BLaER1 treated with 17β-estradiol and CSF1 and Interleukin-3, amounts not matched to agents 10 nM and 100 nM (cell line): Measurements from ENCODE around the gene TTC28.
"Not testable (repeated sequence)": the region's sequence is repeated elsewhere in the genome, so short reads cannot be mapped to it uniquely, and the experiment has no call there.

Experiments
- H3K27ac ChIP-seq, 11 experiments: shearing (Covaris generic); formaldehyde crosslinking; 2 replicates each; pipeline ENCODE4 v1.8.1; 2022
- H3K27me3 ChIP-seq, 11 experiments: shearing (Covaris generic); formaldehyde crosslinking; 2 replicates each; pipeline ENCODE4 v1.8.1; 2022
- H3K36me3 ChIP-seq, 11 experiments: shearing (Covaris generic); formaldehyde crosslinking; 2 replicates each; pipeline ENCODE4 v1.8.1; 2022
- H3K4me1 ChIP-seq, 10 experiments: shearing (Covaris generic); formaldehyde crosslinking; 2 replicates each; pipeline ENCODE4 v1.8.1; 2022
- H3K4me2 ChIP-seq, 11 experiments: shearing (Covaris generic); formaldehyde crosslinking; 2 replicates each; pipeline ENCODE4 v1.8.1; 2022
- H3K4me3 ChIP-seq, 10 experiments: shearing (Covaris generic); formaldehyde crosslinking; 2 replicates each; pipeline ENCODE4 v1.8.1; 2022
- H3K9ac ChIP-seq, 11 experiments: shearing (Covaris generic); formaldehyde crosslinking; 2 replicates each; pipeline ENCODE4 v1.8.1; 2022
- H3K9me3 ChIP-seq, 11 experiments: shearing (Covaris generic); formaldehyde crosslinking; replicated peaks in 1 of 11; 2 replicates each; pipeline ENCODE4 v1.8.1; 2022
- H4K20me1 ChIP-seq, 11 experiments: shearing (Covaris generic); formaldehyde crosslinking; 2 replicates each; pipeline ENCODE4 v1.8.1; 2022
- Cebpa-rat ChIP-seq, 11 experiments: shearing (Covaris generic); IDR thresholded peaks; 2 replicates each; pipeline ENCODE4 v1.8.1; 2022

The TTC28 gene

DNA sequence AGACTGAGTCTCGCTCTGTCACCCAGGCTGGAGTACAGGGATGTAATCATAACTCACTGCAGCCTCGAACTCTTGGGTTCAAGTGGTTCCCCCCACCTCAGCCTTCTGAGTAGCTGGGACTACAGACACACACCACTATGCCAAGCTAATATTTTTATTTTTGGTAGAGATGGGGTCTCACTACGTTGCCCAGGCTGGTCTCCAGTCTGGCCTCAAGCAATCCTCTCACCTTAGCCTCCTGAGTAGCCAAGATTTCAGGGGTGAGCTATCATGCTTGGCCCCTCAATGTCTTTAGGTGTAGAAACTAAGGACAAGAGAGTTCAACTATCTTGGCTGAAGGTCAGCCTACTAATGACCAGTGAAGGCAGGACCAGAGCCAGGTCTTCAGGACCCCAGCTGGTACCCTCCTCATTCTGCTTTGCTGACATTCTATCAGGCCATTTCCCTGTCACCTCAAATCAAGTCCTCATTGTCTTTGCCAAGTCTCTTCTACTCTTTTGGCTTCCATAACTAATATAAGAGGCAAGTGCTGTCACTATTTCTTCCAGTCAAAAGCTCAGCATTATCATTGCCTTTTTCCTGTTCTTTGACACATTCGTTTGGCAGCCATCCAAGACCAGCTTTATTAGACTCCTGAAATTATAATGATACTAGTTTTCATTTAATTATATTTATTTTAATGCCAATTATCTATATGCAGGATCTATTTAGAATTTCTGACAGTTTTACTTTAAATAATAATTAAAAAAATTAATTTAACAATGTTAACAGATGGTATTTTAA is 496.4 kb downstream of the TTC28 start:
- H3K9me3 ChIP-seq: no peaks in the 10 kb centered on the region
- no peak overlapping the region for H3K9ac ChIP-seq
- H3K4me3 ChIP-seq: no peak overlapping the region
- no peaks in the 10 kb centered on the region for H3K36me3 ChIP-seq
- H4K20me1 ChIP-seq: no peaks in the 10 kb centered on the region
- H3K4me1 ChIP-seq: no peaks in the 10 kb centered on the region
- H3K27ac ChIP-seq: no peak overlapping the region
- TF ChIP-seq Cebpa-rat (IDR thresholded peaks at IDR 0.05): no peak
- no peak overlapping the region for H3K4me2 ChIP-seq
- no peaks in the 10 kb centered on the region for H3K27me3 ChIP-seq

DNA sequence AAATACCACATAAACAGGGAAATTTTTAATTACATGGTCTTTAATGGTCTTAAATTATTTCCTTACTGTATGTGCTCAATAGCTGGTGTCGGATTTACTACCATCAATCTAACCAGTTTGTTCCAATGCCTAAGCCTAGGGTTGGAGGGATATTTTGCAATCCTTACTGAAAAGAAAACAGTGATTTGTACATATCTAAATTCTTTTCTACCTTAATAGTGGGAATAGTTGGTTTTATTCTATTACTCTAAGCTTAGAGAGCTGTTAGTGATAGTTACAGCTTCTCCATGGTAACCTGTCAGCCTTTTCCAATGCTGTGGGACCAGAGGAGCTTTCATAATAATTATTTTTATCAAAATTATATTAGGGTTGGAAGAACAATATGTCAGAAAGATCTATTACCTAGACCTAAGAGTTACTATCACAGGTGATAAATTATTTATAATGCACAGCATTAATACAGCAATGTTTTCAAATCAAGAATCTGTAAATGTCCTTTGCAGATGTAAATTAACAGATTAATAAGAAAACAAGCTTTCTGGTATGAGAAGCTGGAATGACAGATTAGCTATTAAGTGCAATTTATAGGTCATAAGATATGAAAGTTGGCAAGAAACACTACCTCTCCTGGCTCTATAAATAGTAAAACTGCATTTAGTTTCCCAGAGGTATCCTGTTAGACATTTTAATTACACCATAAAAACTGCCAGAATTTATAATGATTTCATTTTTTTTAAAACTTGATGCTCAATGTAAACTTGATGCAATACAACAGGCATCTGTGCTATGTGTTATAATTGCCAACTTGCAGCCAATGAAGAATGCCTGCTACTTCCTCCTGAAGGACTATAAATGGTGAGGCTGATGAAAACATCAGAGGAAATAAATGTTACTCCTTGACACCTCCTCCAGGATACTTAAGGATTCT is 498.6 kb downstream of the TTC28 start:
- Histone ChIP-seq H4K20me1 (no peaks in the 10 kb centered on the region), H3K4me2 (no peak overlapping the region)

GRCh38 chr22:28179392-28179791 is 500.2 kb downstream of the TTC28 start:
- peaks cover 0 to 12% (median 9%) of the 10 kb centered on the region in 11 experiments; a peak in 8 of 22 replicates for H3K9me3 ChIP-seq
- no peaks in the 10 kb centered on the region for H3K27me3 ChIP-seq
- no peak overlapping the region for H3K9ac ChIP-seq
- no peak overlapping the region for H3K4me3 ChIP-seq
- no peak overlapping the region for H3K4me2 ChIP-seq
- H3K4me1 ChIP-seq: no peaks in the 10 kb centered on the region
- no peak overlapping the region for H3K27ac ChIP-seq
- TF ChIP-seq Cebpa-rat (IDR thresholded peaks at IDR 0.05): no peak
- no peaks in the 10 kb centered on the region for H4K20me1 ChIP-seq
- H3K36me3 ChIP-seq: no peaks in the 10 kb centered on the region

More for the DNA sequence above, 498.6 kb downstream of the TTC28 start:
- no peak overlapping the region for H3K4me3 ChIP-seq
- no peak overlapping the region for H3K9ac ChIP-seq
- no peaks in the 10 kb centered on the region for H3K4me1 ChIP-seq
- H3K36me3 ChIP-seq: no peaks in the 10 kb centered on the region
- no peak overlapping the region for H3K27ac ChIP-seq
- peaks cover 0 to 3% (median 0%) of the 10 kb centered on the region in 11 experiments; a peak in 3 of 22 replicates for H3K9me3 ChIP-seq
- no peak for TF ChIP-seq Cebpa-rat (IDR thresholded peaks at IDR 0.05)
- no peaks in the 10 kb centered on the region for H3K27me3 ChIP-seq

GRCh38 chr22:28175730-28176492 is 503.7 kb downstream of the TTC28 start:
- no peak overlapping the region for H3K9ac ChIP-seq
- H3K4me2 ChIP-seq: no peak overlapping the region
- TF ChIP-seq Cebpa-rat (IDR thresholded peaks at IDR 0.05): no peak
- no peak overlapping the region for H3K4me3 ChIP-seq
- no peaks in the 10 kb centered on the region for H3K36me3 ChIP-seq
- no peaks in the 10 kb centered on the region for H3K27me3 ChIP-seq
- no peaks in the 10 kb centered on the region for H4K20me1 ChIP-seq
- no peaks in the 10 kb centered on the region for H3K4me1 ChIP-seq
- no peak overlapping the region for H3K27ac ChIP-seq
- peaks cover 0 to 12% (median 9%) of the 10 kb centered on the region in 11 experiments; a peak in 8 of 22 replicates for H3K9me3 ChIP-seq

DNA sequence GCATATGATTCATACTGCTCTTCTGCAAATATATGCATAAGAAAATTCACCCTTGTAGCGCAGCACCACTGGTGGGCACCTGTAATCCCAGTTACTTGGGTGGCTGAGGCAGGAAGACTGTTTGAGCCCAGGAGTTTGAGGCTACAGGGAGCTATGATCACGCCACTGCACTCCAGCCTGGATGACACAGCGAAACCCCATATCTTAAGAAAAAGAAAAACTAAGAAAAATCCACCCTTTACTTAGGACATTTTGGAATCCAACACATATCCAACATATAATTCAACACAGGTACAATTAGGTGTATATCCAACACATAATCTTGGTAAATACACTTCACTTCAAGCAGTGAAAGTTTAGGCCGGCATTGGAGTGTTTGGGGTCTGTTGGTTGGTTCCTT is 505.1 kb downstream of the TTC28 start:
- no peak for TF ChIP-seq Cebpa-rat (IDR thresholded peaks at IDR 0.05)
- Histone ChIP-seq H3K27ac (no peak overlapping the region), H3K36me3 (no peaks in the 10 kb centered on the region), H3K9ac (no peak overlapping the region), H3K9me3 (peaks cover 0 to 12% (median 9%) of the 10 kb centered on the region in 11 experiments; a peak in 8 of 22 replicates), H4K20me1 (no peaks in the 10 kb centered on the region), H3K4me3 (no peak overlapping the region), H3K27me3 (no peaks in the 10 kb centered on the region), H3K4me2 (no peak overlapping the region), H3K4me1 (no peaks in the 10 kb centered on the region)

DNA sequence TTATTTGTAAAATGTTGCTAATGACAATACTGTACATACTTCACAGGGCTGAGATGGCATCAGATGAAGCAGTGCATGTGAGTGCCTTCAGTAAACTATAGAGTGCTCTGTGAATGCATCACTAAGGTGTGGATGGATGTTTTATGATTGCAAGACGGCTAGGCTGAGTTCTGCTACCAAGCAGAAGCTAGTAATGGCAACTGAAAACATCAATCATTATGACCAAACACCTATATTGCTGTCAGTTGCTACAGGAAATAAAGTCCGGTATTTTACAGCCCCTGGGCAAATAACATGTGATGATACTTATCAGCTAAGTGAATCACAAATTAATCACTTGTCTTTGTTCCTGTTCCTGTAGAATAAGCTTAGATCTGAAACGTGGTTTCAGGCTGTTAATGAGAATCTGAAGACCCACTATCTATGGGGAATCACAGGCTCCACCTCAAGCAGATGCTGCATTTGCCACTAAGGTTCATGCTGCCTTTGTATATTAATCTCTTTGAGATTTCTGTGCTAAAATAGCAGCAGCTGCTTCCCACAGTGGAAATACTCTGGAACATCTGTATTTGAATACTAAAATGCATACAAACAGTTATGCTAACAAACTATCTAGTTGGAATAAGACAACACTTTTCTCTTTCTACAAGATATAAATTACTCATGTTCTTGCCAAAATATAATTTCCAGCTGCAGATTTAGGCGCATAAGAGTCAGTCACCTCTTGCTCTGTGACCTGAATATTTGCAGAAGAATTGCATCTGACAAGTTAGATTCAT is 506.6 kb downstream of the TTC28 start:
- no peak overlapping the region for H3K4me2 ChIP-seq
- no peak overlapping the region for H3K9ac ChIP-seq
- H3K4me1 ChIP-seq: no peaks in the 10 kb centered on the region
- no peaks in the 10 kb centered on the region for H3K27me3 ChIP-seq
- no peaks in the 10 kb centered on the region for H4K20me1 ChIP-seq
- H3K27ac ChIP-seq: no peak overlapping the region
- no peak overlapping the region for H3K4me3 ChIP-seq
- H3K9me3 ChIP-seq: peaks cover 0 to 12% (median 9%) of the 10 kb centered on the region in 11 experiments; a peak in 8 of 22 replicates
- H3K36me3 ChIP-seq: no peaks in the 10 kb centered on the region
- no peak for TF ChIP-seq Cebpa-rat (IDR thresholded peaks at IDR 0.05)

DNA sequence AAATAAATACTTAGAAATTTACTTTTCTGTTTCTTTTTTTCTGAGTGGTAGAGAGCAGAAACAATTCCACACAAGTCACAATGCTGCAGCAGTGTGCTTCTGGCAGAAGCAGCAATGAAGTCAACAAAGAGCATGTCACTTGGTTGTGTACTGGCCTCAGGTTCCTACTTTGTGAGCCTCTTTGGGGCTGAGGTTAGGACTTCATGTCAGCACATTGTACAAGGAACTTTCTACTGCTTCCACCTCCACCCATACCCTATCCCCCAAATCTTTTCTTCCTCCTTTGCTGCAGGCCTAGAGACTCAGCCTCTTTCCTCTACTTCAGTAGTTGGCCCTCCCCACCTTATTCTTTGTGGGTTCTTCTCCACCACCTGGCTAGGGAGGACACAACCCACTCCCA is 507.9 kb downstream of the TTC28 start:
- no peaks in the 10 kb centered on the region for H4K20me1 ChIP-seq
- H3K4me2 ChIP-seq: no peak overlapping the region
- no peaks in the 10 kb centered on the region for H3K27me3 ChIP-seq
- no peak overlapping the region for H3K27ac ChIP-seq
- H3K4me3 ChIP-seq: no peak overlapping the region
- no peak for TF ChIP-seq Cebpa-rat (IDR thresholded peaks at IDR 0.05)
- no peaks in the 10 kb centered on the region for H3K4me1 ChIP-seq
- no peaks in the 10 kb centered on the region for H3K36me3 ChIP-seq
- H3K9ac ChIP-seq: no peak overlapping the region
- H3K9me3 ChIP-seq: peaks cover 0 to 12% (median 9%) of the 10 kb centered on the region in 11 experiments; a peak in 8 of 22 replicates

DNA sequence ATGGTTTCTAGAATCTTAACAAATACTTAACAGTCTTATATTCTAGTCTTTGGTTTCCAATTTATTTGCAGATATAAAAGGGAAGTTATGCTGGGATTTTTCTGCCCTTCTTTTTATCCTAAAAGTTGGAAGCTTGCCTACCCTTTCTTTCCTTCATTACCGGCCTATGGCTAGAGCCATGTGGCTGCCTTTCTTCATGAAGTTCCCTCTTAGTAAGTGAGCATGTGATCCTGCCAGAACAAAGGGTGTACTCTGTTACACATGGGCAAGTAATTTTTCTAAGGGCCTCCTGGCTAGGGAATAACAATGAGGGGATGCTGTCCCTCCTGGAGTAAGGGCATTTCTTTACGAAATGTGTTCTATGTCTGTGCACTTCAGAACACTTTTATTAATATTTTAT is 508.5 kb downstream of the TTC28 start:
- no peak overlapping the region for H3K27ac ChIP-seq
- no peaks in the 10 kb centered on the region for H4K20me1 ChIP-seq
- H3K4me1 ChIP-seq: no peaks in the 10 kb centered on the region
- no peak for TF ChIP-seq Cebpa-rat (IDR thresholded peaks at IDR 0.05)
- peaks cover 0 to 12% (median 9%) of the 10 kb centered on the region in 11 experiments; a peak in 8 of 22 replicates for H3K9me3 ChIP-seq
- H3K36me3 ChIP-seq: no peaks in the 10 kb centered on the region
- H3K4me3 ChIP-seq: no peak overlapping the region
- H3K9ac ChIP-seq: no peak overlapping the region
- no peak overlapping the region for H3K4me2 ChIP-seq
- H3K27me3 ChIP-seq: no peaks in the 10 kb centered on the region

GRCh38 chr22:28169314-28169713 is 510.3 kb downstream of the TTC28 start:
- not testable (repeated sequence) for H3K36me3 ChIP-seq, H3K9ac ChIP-seq, H3K4me1 ChIP-seq, H4K20me1 ChIP-seq, H3K27ac ChIP-seq, H3K27me3 ChIP-seq, H3K4me2 ChIP-seq, H3K4me3 ChIP-seq, H3K9me3 ChIP-seq
